Psoas muscle (tissue), 8 donors: Measurements from ENCODE around the gene C3orf20. TPM values are rescaled to one million over a fixed set of nuclear protein-coding genes. Genes with fewer than 3 reads are reported as not detected.

ENCODE experiments used
- ATAC-seq, 4 donors: fragments of 200-7000 bp; cut with Tn5 transposase; one replicate each; pipeline ENCODE4 v1.9.1; 2020; ENCODE audit warnings: moderate library complexity in 3 of 4, mild to moderate bottlenecking in 2 of 4
- DNase-seq, 2 donors: peaks; one replicate each; pipeline ENCODE4 v3.0.0-alpha.2; 2020
- H3K27ac ChIP-seq: fragments of 200-600 bp; one replicate; pipeline ENCODE4 v1.8.0; 2022
- H3K27me3 ChIP-seq, 3 donors: fragments of 200-600 bp in 1 of 3; one replicate each; pipeline versions ENCODE4 v1.6.1 to v1.8.0; 2013 to 2022; ENCODE audit warnings: low read length in 2 of 3, mild to moderate bottlenecking in 2 of 3, moderate library complexity in 1 of 3; ENCODE audit not compliant: insufficient read depth in 3 of 3
- H3K36me3 ChIP-seq, 2 donors: fragments of 200-600 bp in 1 of 2; one replicate each; pipeline versions ENCODE4 v1.6.1 to v1.8.0; 2013 to 2022; ENCODE audit warnings: low read depth in 1 of 2, mild to moderate bottlenecking in 1 of 2, moderate library complexity in 1 of 2; ENCODE audit not compliant: insufficient read depth in 1 of 2
- H3K4me1 ChIP-seq: fragments of 200-600 bp; one replicate; pipeline ENCODE4 v1.8.0; 2022
- H3K4me3 ChIP-seq: fragments of 200-600 bp; one replicate; pipeline ENCODE4 v1.8.0; 2022; ENCODE audit warnings: mild to moderate bottlenecking
- H3K9me3 ChIP-seq: fragments of 200-600 bp; one replicate; pipeline ENCODE4 v1.8.0; 2022
- CTCF ChIP-seq: fragments of 200-600 bp; IDR thresholded peaks from one replicate; pipeline ENCODE4 v1.8.0; 2022; ENCODE audit warnings: antibody characterized with exemption
- WGBS, 3 donors: extraction: QIAGEN DNeasy Blood & Tissue Kit; methylation state at CpG; one replicate each; pipeline versions ENCODE4 v1.1.6 to v1.1.7; 2013; 5-methylcytosine and 5-hydroxymethylcytosine counted together
- intact Hi-C, 2 donors: fragments of 100-400 bp; cut with DNase I; formaldehyde crosslinking; loops; one replicate each; pipeline versions ENCODE4 v1.11.0 to v1.14.2; 2022
- polyA plus RNA-seq, 3 donors: library from polyadenylated mRNA; stranded (reverse); fragments of 200-250 nt; gene quantifications; one replicate each; pipeline ENCODE4 v1.2.3, GENCODE V29; 2013
- total RNA-seq, 4 donors: library from RNA; stranded (reverse); fragmentation: NEBNext Ultra II Directional in 2 of 4; extraction: Animal tissue kit (Norgen Biotek cat#: 25700) in 2 of 4; gene quantifications; one replicate each; pipeline versions ENCODE4 v1.2.1 to v1.2.4, GENCODE V29; 2021 to 2023
- donor health status: healthy with polysubstance abuse.
- donor health status: DM: no; HTN: no; CAD: no; lungs with moderate emphysema.
- donor health status: Bipolar disorder and iron deficiency.
- donor health status: healthy.
- donor health status: DM: yes; HTN: yes; CAD: no.
- donor health status: DM: no; HTN: no; CAD: no.
- donor health status: DM: no; HTN: no; CAD: no.
- donor health status: DM: yes; HTN: yes; CAD: no.

Gene C3orf20
- total and polyA plus RNA-seq, 7 donors, result 0.01 to 0.38 (median 0.09) TPM; not detected in 2

GRCh38 chr3:14761121-14761672, 86.3 kb downstream of the C3orf20 start:
- ATAC-seq, result no peak
- Histone ChIP-seq H3K36me3 (no peaks in the 10 kb centered on the region), H3K9me3 (no peaks in the 10 kb centered on the region), H3K27ac (no peak overlapping the region), H3K27me3 (no peaks in the 10 kb centered on the region), H3K4me1 (no peaks in the 10 kb centered on the region), H3K4me3 (no peak overlapping the region)
- DNase-seq, result no peak
- no peak for TF ChIP-seq CTCF
- intact Hi-C loops, result no loop called here
- 63 to 70% (median 69%) methylated on average over 9 of the region's 9 CpGs for WGBS, 3 donors

GRCh38 chr3:14761866-14762265, 86.9 kb downstream of the C3orf20 start:
- Histone ChIP-seq H3K27ac (no peak overlapping the region), H3K36me3 (no peaks in the 10 kb centered on the region), H3K9me3 (no peaks in the 10 kb centered on the region), H3K27me3 (no peaks in the 10 kb centered on the region), H3K4me3 (no peak overlapping the region), H3K4me1 (no peaks in the 10 kb centered on the region)
- no peak for DNase-seq
- intact Hi-C loops, result no loop called here
- no peak for TF ChIP-seq CTCF
- ATAC-seq, result no peak
- 91 to 98% (median 94%) methylated on average over 2 of the region's 2 CpGs for WGBS, 3 donors

- Histone ChIP-seq H3K4me3 (no peak overlapping the region), H3K4me1 (no peaks in the 10 kb centered on the region), H3K27ac (no peak overlapping the region), H3K27me3 (no peaks in the 10 kb centered on the region), H3K36me3 (no peaks in the 10 kb centered on the region), H3K9me3 (no peaks in the 10 kb centered on the region)
- no peak for DNase-seq
- intact Hi-C loops, result no loop called here
- TF ChIP-seq CTCF, result no peak
- 83 to 96% (median 84%) methylated on average over 3 of the region's 3 CpGs for WGBS, 3 donors
- ATAC-seq, result no peak
These were observed 87.8 kb downstream of the C3orf20 start for GRCh38 chr3:14762701-14763100.

GRCh38 chr3:14764331-14765059, 89.6 kb downstream of the C3orf20 start:
- no peaks in the 10 kb centered on the region for H3K36me3 ChIP-seq
- H3K4me1 ChIP-seq, result no peaks in the 10 kb centered on the region
- H3K27me3 ChIP-seq, result no peaks in the 10 kb centered on the region
- H3K27ac ChIP-seq, result no peak overlapping the region
- DNase-seq, result no peak
- 78 to 82% (median 78%) methylated on average over 8 of the region's 8 CpGs for WGBS, 3 donors
- intact Hi-C loops, result no loop called here
- H3K9me3 ChIP-seq, result no peaks in the 10 kb centered on the region
- no peak overlapping the region for H3K4me3 ChIP-seq
- no peak for ATAC-seq
- no peak for TF ChIP-seq CTCF

GRCh38 chr3:14765060-14765400, 90.1 kb downstream of the C3orf20 start:
- no peaks in the 10 kb centered on the region for H3K36me3 ChIP-seq
- WGBS, 3 donors, result 86 to 95% (median 91%) methylated on average over 3 of the region's 3 CpGs

More at GRCh38 chr3:14765060-14765400, 90.1 kb downstream of the C3orf20 start:
- ATAC-seq (no peak), DNase-seq (no peak)
- intact Hi-C loops, result no loop called here
- no peaks in the 10 kb centered on the region for H3K4me1 ChIP-seq
- TF ChIP-seq CTCF, result no peak
- H3K27me3 ChIP-seq, result no peaks in the 10 kb centered on the region
- no peak overlapping the region for H3K4me3 ChIP-seq
- no peaks in the 10 kb centered on the region for H3K9me3 ChIP-seq
- no peak overlapping the region for H3K27ac ChIP-seq
